CD1c-positive myeloid dendritic cell (primary cell): ENCODE measurements around the gene FPGS.
"Not testable (repeated sequence)": the region's sequence is repeated elsewhere in the genome, so short reads cannot be mapped to it uniquely, and the experiment has no call there.

Experiments used
- DNase-seq: peaks from one replicate; pipeline ENCODE4 v3.0.0-alpha.2; 2016; ENCODE audit errors: extremely low spot score

The FPGS gene

GRCh38 chr9:127802576-127803443 lies at the start of gene FPGS:
Gene FPGS (plus strand): TSS chr9:127802882. CDS start chr9:127802925, 43 bp downstream.
- DNase-seq: peak; percentile 85

- DNase-seq: no peak
Measured at GRCh38 chr9:127753148-127753547, 49.5 kb upstream of the FPGS start.

- peak; percentile 84 for DNase-seq
Measured at GRCh38 chr9:127753622-127754021, 49.1 kb upstream of the FPGS start.

- no peak for DNase-seq
Measured at GRCh38 chr9:127754099-127755060, 48.3 kb upstream of the FPGS start.

- DNase-seq: no peak
Measured at GRCh38 chr9:127755061-127756060, 47.3 kb upstream of the FPGS start.

- DNase-seq: no peak
Measured at GRCh38 chr9:127756233-127756632, 46.4 kb upstream of the FPGS start.

- DNase-seq: not testable (repeated sequence)
Measured at GRCh38 chr9:127756776-127757175, 45.9 kb upstream of the FPGS start.

- no peak for DNase-seq
Measured at GRCh38 chr9:127758843-127759242, 43.8 kb upstream of the FPGS start.

- DNase-seq: no peak
Measured at GRCh38 chr9:127761061-127761460, 41.6 kb upstream of the FPGS start.

- no peak for DNase-seq
Measured at GRCh38 chr9:127761491-127761956, 41.2 kb upstream of the FPGS start.

- peak; percentile 68 for DNase-seq
Measured at GRCh38 chr9:127762111-127762676, 40.5 kb upstream of the FPGS start.

GRCh38 chr9:127763918-127764384 lies 38.7 kb upstream of the FPGS start:
- DNase-seq: peak; percentile 71

GRCh38 chr9:127765418-127765817 lies 37.3 kb upstream of the FPGS start:
- no peak for DNase-seq

GRCh38 chr9:127767410-127767809 lies 35.3 kb upstream of the FPGS start:
- DNase-seq: no peak

GRCh38 chr9:127767909-127768331 lies 34.8 kb upstream of the FPGS start:
- no peak for DNase-seq

GRCh38 chr9:127768698-127769097 lies 34.0 kb upstream of the FPGS start:
- DNase-seq: no peak

GRCh38 chr9:127769101-127769500 lies 33.6 kb upstream of the FPGS start:
- no peak for DNase-seq

- DNase-seq: peak; percentile 11
Measured at GRCh38 chr9:127769929-127770582, 32.6 kb upstream of the FPGS start.

- DNase-seq: no peak
Measured at GRCh38 chr9:127770583-127770904, 32.1 kb upstream of the FPGS start.

- DNase-seq: peak; percentile 98
Measured at GRCh38 chr9:127770905-127771569, 31.6 kb upstream of the FPGS start.
